ENCODE results near the gene C9orf72. TPM values are rescaled to one million over a fixed set of nuclear protein-coding genes. Genes with fewer than 3 reads are reported as not detected.

The C9orf72 gene
- total and polyA plus RNA-seq, 9 of the 15 experiments (the other 6 are each of a cell fraction or from before 2014, with no cell fraction given) = 2.3 to 7.3 (median 4.1) TPM

GRCh38 chr9:27573634-27574590 is 631 bp upstream of the C9orf72 start (continued):
- TF ChIP-seq ZNF449 (CRISPR knock-in tag; IDR thresholded peaks at IDR 0.05) (no peak), ZNF583 (CRISPR knock-in tag; IDR thresholded peaks at IDR 0.05) (no peak), HDAC1 (IDR thresholded peaks at IDR 0.05) (peak in 1 of 2 experiments; percentile 11; a peak in 1 of 4 replicates), BACH1 (tag; IDR thresholded peaks at IDR 0.05) (no peak), ZNF592 (IDR thresholded peaks at IDR 0.05) (no peak), ZNF785 (CRISPR knock-in tag; IDR thresholded peaks at IDR 0.05) (no peak), NR3C1 (CRISPR knock-in tag; IDR thresholded peaks at IDR 0.05) (no peak), ILF3 (IDR thresholded peaks at IDR 0.05; ENCODE audit: borderline replicate concordance) (no peak), ZNF507 (tag; conservative IDR thresholded peaks at IDR 0.05) (no peak), PRPF4 (IDR thresholded peaks at IDR 0.05; ENCODE audit: insufficient read depth, low read depth, low read length, poor library complexity, severe bottlenecking) (no peak), ZNF3 (CRISPR knock-in tag; IDR thresholded peaks at IDR 0.05) (no peak), ZNF165 (CRISPR knock-in tag; IDR thresholded peaks at IDR 0.05; ENCODE audit: borderline replicate concordance) (no peak), POLR2AphosphoS2 (IDR thresholded peaks at IDR 0.05; ENCODE audit: low read length) (no peak), HIVEP1 (CRISPR knock-in tag; IDR thresholded peaks at IDR 0.05) (no peak), ZHX1 (conservative IDR thresholded peaks at IDR 0.05; ENCODE audit: low read length) (no peak)
- TF ChIP-seq, protein P1, sequence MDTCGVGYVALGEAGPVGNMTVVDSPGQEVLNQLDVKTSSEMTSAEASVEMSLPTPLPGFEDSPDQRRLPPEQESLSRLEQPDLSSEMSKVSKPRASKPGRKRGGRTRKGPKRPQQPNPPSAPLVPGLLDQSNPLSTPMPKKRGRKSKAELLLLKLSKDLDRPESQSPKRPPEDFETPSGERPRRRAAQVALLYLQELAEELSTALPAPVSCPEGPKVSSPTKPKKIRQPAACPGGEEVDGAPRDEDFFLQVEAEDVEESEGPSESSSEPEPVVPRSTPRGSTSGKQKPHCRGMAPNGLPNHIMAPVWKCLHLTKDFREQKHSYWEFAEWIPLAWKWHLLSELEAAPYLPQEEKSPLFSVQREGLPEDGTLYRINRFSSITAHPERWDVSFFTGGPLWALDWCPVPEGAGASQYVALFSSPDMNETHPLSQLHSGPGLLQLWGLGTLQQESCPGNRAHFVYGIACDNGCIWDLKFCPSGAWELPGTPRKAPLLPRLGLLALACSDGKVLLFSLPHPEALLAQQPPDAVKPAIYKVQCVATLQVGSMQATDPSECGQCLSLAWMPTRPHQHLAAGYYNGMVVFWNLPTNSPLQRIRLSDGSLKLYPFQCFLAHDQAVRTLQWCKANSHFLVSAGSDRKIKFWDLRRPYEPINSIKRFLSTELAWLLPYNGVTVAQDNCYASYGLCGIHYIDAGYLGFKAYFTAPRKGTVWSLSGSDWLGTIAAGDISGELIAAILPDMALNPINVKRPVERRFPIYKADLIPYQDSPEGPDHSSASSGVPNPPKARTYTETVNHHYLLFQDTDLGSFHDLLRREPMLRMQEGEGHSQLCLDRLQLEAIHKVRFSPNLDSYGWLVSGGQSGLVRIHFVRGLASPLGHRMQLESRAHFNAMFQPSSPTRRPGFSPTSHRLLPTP (IDR thresholded peaks at IDR 0.05; ENCODE audit: borderline replicate concordance, extremely low read depth, insufficient read length) = no peak

All from K562 (cell line).